ENCODE results near the gene PAWR.

The PAWR gene

GRCh38 chr12:79645235-79645630, 45.5 kb downstream of the PAWR start:
- H3K4me3 ChIP-seq (ENCODE audit: low read depth, low read length), result no peak overlapping the region
- no peak for DNase-seq (ENCODE audit: low read depth)
- TF ChIP-seq POLR2A (IDR thresholded peaks at IDR 0.05; ENCODE audit: extremely low read depth, insufficient read length) (no peak), MAX (IDR thresholded peaks at IDR 0.05; ENCODE audit: low read depth, low read length) (no peak), CTCF (IDR thresholded peaks at IDR 0.05; ENCODE audit: low read depth, low read length) (no peak), MYC (IDR thresholded peaks at IDR 0.05; ENCODE audit: low read depth, low read length) (no peak)

GRCh38 chr12:79644274-79645234, 46.2 kb downstream of the PAWR start:
- H3K4me3 ChIP-seq (ENCODE audit: low read depth, low read length), result no peak overlapping the region
- DNase-seq (ENCODE audit: low read depth), result no peak
- TF ChIP-seq CTCF (IDR thresholded peaks at IDR 0.05; ENCODE audit: low read depth, low read length), result no peak
- no peak for TF ChIP-seq MYC (IDR thresholded peaks at IDR 0.05; ENCODE audit: low read depth, low read length)
- no peak for TF ChIP-seq POLR2A (IDR thresholded peaks at IDR 0.05; ENCODE audit: extremely low read depth, insufficient read length)
- no peak for TF ChIP-seq MAX (IDR thresholded peaks at IDR 0.05; ENCODE audit: low read depth, low read length)

GRCh38 chr12:79643821-79644220, 46.9 kb downstream of the PAWR start:
- TF ChIP-seq MYC (IDR thresholded peaks at IDR 0.05; ENCODE audit: low read depth, low read length) (no peak), MAX (IDR thresholded peaks at IDR 0.05; ENCODE audit: low read depth, low read length) (no peak), CTCF (IDR thresholded peaks at IDR 0.05; ENCODE audit: low read depth, low read length) (no peak), POLR2A (IDR thresholded peaks at IDR 0.05; ENCODE audit: extremely low read depth, insufficient read length) (no peak)
- DNase-seq (ENCODE audit: low read depth), result no peak

GRCh38 chr12:79638490-79638889, 52.3 kb downstream of the PAWR start:
- no peak overlapping the region for H3K4me3 ChIP-seq (ENCODE audit: low read depth, low read length)
- DNase-seq (ENCODE audit: low read depth), result no peak
- no peak for TF ChIP-seq CTCF (IDR thresholded peaks at IDR 0.05; ENCODE audit: low read depth, low read length)
- TF ChIP-seq POLR2A (IDR thresholded peaks at IDR 0.05; ENCODE audit: extremely low read depth, insufficient read length), result no peak
- no peak for TF ChIP-seq MYC (IDR thresholded peaks at IDR 0.05; ENCODE audit: low read depth, low read length)
- no peak for TF ChIP-seq MAX (IDR thresholded peaks at IDR 0.05; ENCODE audit: low read depth, low read length)

More at GRCh38 chr12:79643821-79644220, 46.9 kb downstream of the PAWR start:
- no peak overlapping the region for H3K4me3 ChIP-seq (ENCODE audit: low read depth, low read length)

- H3K4me3 ChIP-seq (ENCODE audit: low read depth, low read length), result no peak overlapping the region
- no peak for DNase-seq (ENCODE audit: low read depth)
- TF ChIP-seq CTCF (IDR thresholded peaks at IDR 0.05; ENCODE audit: low read depth, low read length), result no peak
- no peak for TF ChIP-seq MAX (IDR thresholded peaks at IDR 0.05; ENCODE audit: low read depth, low read length)
- TF ChIP-seq MYC (IDR thresholded peaks at IDR 0.05; ENCODE audit: low read depth, low read length), result no peak
- TF ChIP-seq POLR2A (IDR thresholded peaks at IDR 0.05; ENCODE audit: extremely low read depth, insufficient read length), result no peak
These were observed 53.7 kb downstream of the PAWR start for GRCh38 chr12:79637093-79637492.

Measured in NB4 (cell line).